ENCODE results near the gene PUS7L.

PUS7L gene

GRCh38 chr12:43749016-43749415 lies 9.6 kb downstream of the PUS7L start (continued):
- no peak for TF ChIP-seq ZBTB44 (tag by site-specific recombination; IDR thresholded peaks at IDR 0.05)
- TF ChIP-seq ZNF146 (tag by site-specific recombination; IDR thresholded peaks at IDR 0.05): no peak
- TF ChIP-seq ZSCAN18 (tag by site-specific recombination; IDR thresholded peaks at IDR 0.05): no peak
- TF ChIP-seq ZNF626 (tag by site-specific recombination; IDR thresholded peaks at IDR 0.05): no peak
- no peak for TF ChIP-seq ZBTB1 (tag by site-specific recombination; IDR thresholded peaks at IDR 0.05)
- no peak for TF ChIP-seq HOXD13 (CRISPR knock-in tag; IDR thresholded peaks at IDR 0.05; ENCODE audit: borderline replicate concordance)
- no peak for TF ChIP-seq REPIN1 (tag by site-specific recombination; IDR thresholded peaks at IDR 0.05; ENCODE audit: low read depth)
- no peak for TF ChIP-seq PRDM1 (tag by site-specific recombination; IDR thresholded peaks at IDR 0.05)

GRCh38 chr12:43744826-43745225 lies 13.8 kb downstream of the PUS7L start:
- POLR2A ChIA-PET: no interaction called here
- Histone ChIP-seq H3K36me3 (ENCODE audit: control insufficient read depth in 2 of 2, insufficient read depth in 1 of 2, low read length in 2 of 2) (peaks cover 27 to 50% of the 10 kb centered on the region in 2 experiments), H3K9me3 (ENCODE audit: control insufficient read depth, insufficient read depth, low read depth, low read length) (no peaks in the 10 kb centered on the region), H3K4me1 (ENCODE audit: control insufficient read depth, insufficient read depth, low read length) (no peaks in the 10 kb centered on the region), H3K27ac (ENCODE audit: extremely low read depth, low read depth, low read length) (no peak overlapping the region), H3K4me3 (ENCODE audit: low read depth, low read length) (no peak overlapping the region)
- CTCF ChIA-PET: no interaction called here
- TF ChIP-seq ZNF394 (tag by site-specific recombination; IDR thresholded peaks at IDR 0.05; ENCODE audit: borderline replicate concordance) (no peak), ZIC2 (tag by site-specific recombination; IDR thresholded peaks at IDR 0.05) (no peak), ZNF830 (tag by site-specific recombination; IDR thresholded peaks at IDR 0.05; ENCODE audit: low read depth) (no peak), ZNF223 (tag by site-specific recombination; IDR thresholded peaks at IDR 0.05) (no peak), ZNF19 (tag by site-specific recombination; IDR thresholded peaks at IDR 0.05; ENCODE audit: low read depth) (no peak), TSHZ1 (tag by site-specific recombination; IDR thresholded peaks at IDR 0.05; ENCODE audit: borderline replicate concordance) (no peak), YY2 (tag by site-specific recombination; IDR thresholded peaks at IDR 0.05) (no peak), ZNF654 (tag by site-specific recombination; IDR thresholded peaks at IDR 0.05; ENCODE audit: low read depth) (no peak), ZNF140 (tag by site-specific recombination; IDR thresholded peaks at IDR 0.05) (no peak), SP7 (tag by site-specific recombination; IDR thresholded peaks at IDR 0.05) (no peak), ZNF518A (tag by site-specific recombination; conservative IDR thresholded peaks at IDR 0.05; ENCODE audit: low read depth) (no peak), YY1 (tag by site-specific recombination; IDR thresholded peaks at IDR 0.05) (no peak), PRDM1 (tag by site-specific recombination; IDR thresholded peaks at IDR 0.05) (no peak), ZNF335 (tag by site-specific recombination; conservative IDR thresholded peaks at IDR 0.05) (no peak)
